Measurements from ENCODE around the gene C11orf91.

The C11orf91 gene

GRCh38 chr11:33723238-33723881, 22.7 kb upstream of the C11orf91 start:
- no peak for DNase-seq
- TF ChIP-seq CTCF (IDR thresholded peaks at IDR 0.05) = no peak
- H3K9me3 Mint-ChIP-seq = peaks cover 25% of the 10 kb centered on the region
- H3K36me3 Mint-ChIP-seq (ENCODE audit: low read depth) = peaks cover 58% of the 10 kb centered on the region
- H3K27ac Mint-ChIP-seq = peak overlapping the region; percentile 98
- H3K4me1 Mint-ChIP-seq = peaks cover 76% of the 10 kb centered on the region
- H3K4me3 Mint-ChIP-seq = peak overlapping the region; percentile 39
- peaks cover 2% of the 10 kb centered on the region for H3K27me3 Mint-ChIP-seq (ENCODE audit: low read depth, poor library complexity)

- H3K4me3 Mint-ChIP-seq = no peak overlapping the region
- H3K9me3 Mint-ChIP-seq = peaks cover 19% of the 10 kb centered on the region
- H3K27ac Mint-ChIP-seq = peak overlapping the region; percentile 98
- H3K4me1 Mint-ChIP-seq = peaks cover 76% of the 10 kb centered on the region
- DNase-seq = no peak
- TF ChIP-seq CTCF (IDR thresholded peaks at IDR 0.05) = no peak
- H3K36me3 Mint-ChIP-seq (ENCODE audit: low read depth) = peaks cover 52% of the 10 kb centered on the region
- H3K27me3 Mint-ChIP-seq (ENCODE audit: low read depth, poor library complexity) = peaks cover 2% of the 10 kb centered on the region
These were observed 22.1 kb upstream of the C11orf91 start for GRCh38 chr11:33722590-33723234.

GRCh38 chr11:33721984-33722383, 21.4 kb upstream of the C11orf91 start:
- no peak for TF ChIP-seq CTCF (IDR thresholded peaks at IDR 0.05)
- Mint-ChIP-seq H3K36me3 (ENCODE audit: low read depth) (peaks cover 49% of the 10 kb centered on the region), H3K4me1 (peaks cover 76% of the 10 kb centered on the region), H3K9me3 (peaks cover 11% of the 10 kb centered on the region), H3K27me3 (ENCODE audit: low read depth, poor library complexity) (peaks cover 2% of the 10 kb centered on the region), H3K27ac (peak overlapping the region; percentile 97), H3K4me3 (peak overlapping the region; percentile 31)
- DNase-seq = no peak

GRCh38 chr11:33721426-33721825, 20.8 kb upstream of the C11orf91 start:
- H3K9me3 Mint-ChIP-seq = peaks cover 6% of the 10 kb centered on the region
- H3K4me3 Mint-ChIP-seq = no peak overlapping the region
- peaks cover 72% of the 10 kb centered on the region for H3K4me1 Mint-ChIP-seq
- no peak for DNase-seq
- TF ChIP-seq CTCF (IDR thresholded peaks at IDR 0.05) = no peak
- peaks cover 45% of the 10 kb centered on the region for H3K36me3 Mint-ChIP-seq (ENCODE audit: low read depth)
- no peaks in the 10 kb centered on the region for H3K27me3 Mint-ChIP-seq (ENCODE audit: low read depth, poor library complexity)
- H3K27ac Mint-ChIP-seq = peak overlapping the region; percentile 47

- peaks cover 54% of the 10 kb centered on the region for H3K4me1 Mint-ChIP-seq
- no peaks in the 10 kb centered on the region for H3K9me3 Mint-ChIP-seq
- no peak for TF ChIP-seq CTCF (IDR thresholded peaks at IDR 0.05)
- H3K4me3 Mint-ChIP-seq = no peak overlapping the region
- no peaks in the 10 kb centered on the region for H3K27me3 Mint-ChIP-seq (ENCODE audit: low read depth, poor library complexity)
- H3K36me3 Mint-ChIP-seq (ENCODE audit: low read depth) = peaks cover 34% of the 10 kb centered on the region
- H3K27ac Mint-ChIP-seq = peak overlapping the region; percentile 12
- DNase-seq = no peak
These were observed 19.0 kb upstream of the C11orf91 start for GRCh38 chr11:33719587-33719986.

- no peaks in the 10 kb centered on the region for H3K27me3 Mint-ChIP-seq (ENCODE audit: low read depth, poor library complexity)
- H3K27ac Mint-ChIP-seq = no peak overlapping the region
- peaks cover 42% of the 10 kb centered on the region for H3K4me1 Mint-ChIP-seq
- peaks cover 38% of the 10 kb centered on the region for H3K36me3 Mint-ChIP-seq (ENCODE audit: low read depth)
- no peaks in the 10 kb centered on the region for H3K9me3 Mint-ChIP-seq
- H3K4me3 Mint-ChIP-seq = no peak overlapping the region
- TF ChIP-seq CTCF (IDR thresholded peaks at IDR 0.05) = no peak
- DNase-seq = no peak
These were observed 17.8 kb upstream of the C11orf91 start for GRCh38 chr11:33718440-33718839.

Measured in nephron progenitor cell (in vitro differentiated cells).